Frontal cortex (tissue), 4 donors: ENCODE measurements around the gene EHD3. TPM values are rescaled to one million over a fixed set of nuclear protein-coding genes. Genes with fewer than 3 reads are reported as not detected.

Experiments
- DNase-seq, 2 donors: peaks; one replicate each; pipeline ENCODE4 v3.0.0; 2012; ENCODE audit warnings: low spot score in 2 of 2
- FAIRE-seq: peaks from 2 replicates; lab custom pipeline; 2012; peaks lifted over from hg19 to GRCh38; lab: Jason Lieb, UNC
- total RNA-seq: library from RNA; depleted of rRNA; stranded (reverse); fragments of >200 nt; gene quantifications from one replicate; pipeline ENCODE4 v1.2.3, GENCODE V29; 2014
- donor health status: control.
- donor health status: control.
- donor health status: control.

EHD3 gene
- total RNA-seq, 1 donor from 2014 or later, result 7.7 TPM

DNA sequence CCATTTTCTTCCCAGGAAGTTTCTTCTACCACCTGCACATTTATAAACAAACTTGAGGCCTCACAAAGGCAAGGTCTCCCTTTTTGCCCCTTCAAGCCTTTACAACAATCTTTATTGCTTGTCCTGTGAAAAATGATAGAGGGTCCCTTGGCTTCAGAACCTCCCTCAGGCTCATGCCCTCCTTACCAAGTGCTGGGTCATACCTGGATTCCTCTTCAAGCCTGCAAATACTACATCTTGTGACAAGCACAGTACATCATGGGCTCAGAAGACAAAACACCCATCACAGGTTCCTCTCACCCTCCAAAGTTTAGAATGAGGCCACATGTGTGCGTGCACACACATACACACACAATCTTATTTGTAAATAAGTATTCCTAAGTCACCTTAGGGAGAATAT lies 25.7 kb upstream of the EHD3 start:
- FAIRE-seq (no peak), DNase-seq (no peak)

DNA sequence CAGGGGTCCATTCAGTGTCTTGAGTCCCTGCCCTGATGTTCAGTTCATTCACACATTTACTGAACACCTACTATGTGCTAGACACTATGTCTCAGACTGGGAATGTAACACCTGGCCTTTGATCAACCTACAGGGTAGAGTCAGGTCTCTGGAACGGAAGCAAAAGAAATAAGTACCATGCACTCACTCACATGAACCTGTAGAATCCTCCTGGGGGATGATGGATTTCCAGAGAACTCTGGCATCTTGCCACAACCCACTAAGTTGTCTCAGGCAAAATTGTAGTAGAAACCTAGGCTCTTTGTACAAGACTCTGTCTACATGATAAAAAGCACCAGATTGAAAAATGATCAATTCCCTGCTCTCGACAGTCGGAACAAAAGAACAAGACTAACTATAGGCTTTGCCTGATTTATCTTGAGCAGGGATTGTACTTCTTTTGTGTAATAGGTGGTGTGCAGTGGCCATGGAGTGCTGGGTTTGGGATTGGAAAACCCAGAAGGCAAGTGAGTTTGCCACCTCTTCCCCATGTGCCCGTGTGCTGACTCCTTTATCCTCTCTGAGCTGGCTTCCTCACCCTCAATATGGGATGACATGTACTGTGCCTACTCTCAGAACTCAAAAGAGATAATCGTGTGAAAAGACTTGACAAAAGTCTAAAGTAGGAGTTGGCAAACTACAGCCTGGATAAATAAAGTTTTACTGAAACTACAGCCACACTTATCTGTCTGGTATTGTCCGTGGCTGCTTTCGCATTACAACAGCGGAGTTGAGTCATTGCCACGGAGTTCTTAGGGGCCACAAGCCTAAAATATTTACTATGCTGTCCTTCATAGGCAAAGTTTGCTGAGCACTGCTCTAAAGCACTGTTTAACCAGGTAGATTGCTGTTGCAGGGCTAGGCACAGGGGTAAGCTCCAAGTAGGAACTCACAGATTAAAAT lies 21.0 kb upstream of the EHD3 start:
- DNase-seq (no peak), FAIRE-seq (no peak)

GRCh38 chr2:31213601-31214443 lies 20.1 kb upstream of the EHD3 start:
- FAIRE-seq (no peak), DNase-seq (no peak)

- no peak for FAIRE-seq
Measured at GRCh38 chr2:31214444-31214915, 19.5 kb upstream of the EHD3 start.

GRCh38 chr2:31216734-31217133 lies 17.2 kb upstream of the EHD3 start:
- DNase-seq (no peak), FAIRE-seq (no peak)

More at GRCh38 chr2:31214444-31214915, 19.5 kb upstream of the EHD3 start:
- no peak for DNase-seq

- FAIRE-seq, result no peak
Measured at GRCh38 chr2:31217465-31218200, 16.3 kb upstream of the EHD3 start, which contains the start of gene CAPN14. Gene CAPN14, minus strand, starts transcription at chr2:31217515. Its CDS starts 12,068 bp downstream, at chr2:31205447.

DNA sequence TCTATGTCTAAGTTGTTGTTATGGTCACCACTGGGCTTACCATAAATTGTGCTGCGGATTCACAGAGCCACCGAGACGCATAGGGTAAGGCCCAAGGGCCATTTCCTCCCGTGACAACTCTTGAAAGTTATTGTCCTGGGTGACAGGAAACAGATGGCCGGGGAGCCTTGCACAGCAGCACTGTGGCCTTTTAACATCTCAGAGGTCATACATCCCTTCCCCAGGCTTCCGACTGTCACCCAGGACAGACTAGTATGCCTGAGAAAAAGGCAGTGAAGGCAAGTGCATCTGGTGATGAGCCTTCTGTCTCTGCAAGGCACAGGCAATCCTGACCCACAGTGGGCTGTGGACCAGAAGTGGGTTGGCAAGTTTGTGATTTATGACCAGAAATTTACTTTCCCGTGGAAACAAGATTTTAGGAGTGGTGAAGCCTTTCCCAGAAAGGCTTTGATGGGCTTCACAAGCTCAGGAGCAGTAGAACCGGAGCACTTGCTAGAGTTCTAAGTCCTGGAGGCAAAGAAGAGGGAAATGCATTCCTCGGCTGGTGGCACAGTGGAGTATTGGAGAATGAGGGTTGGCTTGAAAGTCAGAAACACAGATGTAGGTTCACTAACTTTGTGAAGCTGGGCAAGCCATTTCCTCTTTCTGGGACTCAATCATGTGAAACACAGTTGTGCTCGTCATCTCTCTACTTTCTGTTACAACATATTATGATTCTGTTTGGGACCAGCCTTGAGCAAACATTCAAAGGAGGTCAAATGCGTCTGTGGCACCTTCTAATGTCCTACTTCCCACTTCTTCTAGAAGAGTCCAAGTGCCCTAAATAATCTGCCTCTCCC lies 14.6 kb upstream of the EHD3 start:
- DNase-seq (no peak), FAIRE-seq (no peak)

More at GRCh38 chr2:31217465-31218200, 16.3 kb upstream of the EHD3 start, which contains the start of gene CAPN14:
- DNase-seq, result no peak

GRCh38 chr2:31221544-31221943 lies 12.4 kb upstream of the EHD3 start:
- DNase-seq (no peak), FAIRE-seq (no peak)

DNA sequence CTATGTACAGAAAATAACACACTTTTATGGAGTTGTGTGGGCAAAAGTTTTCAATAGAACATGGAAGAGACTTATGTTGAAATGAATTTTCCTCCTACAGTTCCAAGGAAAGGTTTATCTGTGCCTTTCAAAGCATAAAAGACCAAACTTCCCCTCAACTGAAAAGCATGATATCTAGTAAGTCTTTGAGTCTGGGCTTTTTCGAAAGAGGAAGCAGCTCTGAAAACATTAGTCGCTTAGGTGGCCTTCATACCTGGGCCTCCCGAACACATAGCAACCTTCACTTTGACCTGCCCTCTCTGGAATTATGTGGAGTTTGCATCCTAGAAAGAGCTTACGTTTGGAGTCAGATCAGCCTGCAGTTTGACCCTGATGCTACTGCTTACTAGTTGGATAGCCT lies 11.9 kb upstream of the EHD3 start:
- DNase-seq (no peak), FAIRE-seq (no peak)

GRCh38 chr2:31223026-31223425 lies 10.9 kb upstream of the EHD3 start:
- DNase-seq (no peak), FAIRE-seq (no peak)

- no peak for DNase-seq
- no peak for FAIRE-seq
Measured at GRCh38 chr2:31223749-31224148, 10.2 kb upstream of the EHD3 start.

DNA sequence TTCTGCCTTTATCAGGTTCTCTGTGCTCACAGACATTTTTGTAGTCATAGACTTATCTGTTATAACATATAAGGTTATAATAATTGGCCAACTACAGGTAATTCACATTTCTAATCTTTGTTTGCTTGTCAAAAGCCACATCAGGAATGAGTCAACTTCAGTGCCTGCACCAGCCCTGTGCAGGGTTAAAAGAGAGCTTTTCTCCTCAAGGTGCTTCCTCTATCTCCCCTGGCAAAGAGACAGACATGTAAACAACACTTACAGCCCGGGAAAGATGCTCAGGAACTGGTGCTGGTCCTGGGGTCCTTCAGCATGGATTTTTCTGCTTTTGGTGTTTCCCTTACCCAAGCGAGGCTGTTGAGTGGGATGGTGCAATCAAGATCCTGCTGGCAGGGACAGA lies 7.7 kb upstream of the EHD3 start:
- no peak for DNase-seq
- FAIRE-seq, result no peak

GRCh38 chr2:31227110-31227509 lies 6.8 kb upstream of the EHD3 start:
- no peak for FAIRE-seq
- DNase-seq, result no peak

GRCh38 chr2:31227711-31228125 lies 6.2 kb upstream of the EHD3 start:
- DNase-seq, result no peak
- FAIRE-seq, result no peak

DNA sequence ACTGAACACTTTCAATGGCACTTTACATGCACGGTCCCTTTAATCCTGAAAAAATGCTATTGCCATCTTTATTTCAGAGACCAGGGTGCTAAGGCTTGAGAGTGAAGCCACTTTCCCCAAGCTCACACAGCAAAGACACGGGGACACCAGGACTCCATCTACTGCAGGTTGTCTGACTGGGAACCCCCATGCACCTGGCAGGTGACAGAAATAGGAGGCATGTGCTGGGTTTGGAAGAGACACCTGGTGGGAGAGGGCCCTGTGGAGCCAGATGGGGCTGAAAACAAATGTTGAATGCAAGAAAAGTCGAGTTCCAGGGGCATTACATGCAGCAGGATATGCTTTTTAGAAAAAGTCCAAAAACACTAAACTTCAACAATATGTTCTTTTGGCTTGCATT lies 5.2 kb upstream of the EHD3 start:
- DNase-seq (no peak), FAIRE-seq (no peak)

- FAIRE-seq (no peak), DNase-seq (no peak)
Measured at GRCh38 chr2:31230751-31231150, 3.2 kb upstream of the EHD3 start.

GRCh38 chr2:31231571-31232302 lies 2.2 kb upstream of the EHD3 start:
- FAIRE-seq (no peak), DNase-seq (no peak)

- no peak for FAIRE-seq
- DNase-seq, result no peak
Measured at GRCh38 chr2:31232586-31232985, 1.4 kb upstream of the EHD3 start.
